GM23338 (cell line): ENCODE data around the gene RAB11FIP3. TPM values are rescaled to one million over a fixed set of nuclear protein-coding genes. Genes with fewer than 3 reads are reported as not detected.

Source experiments
- ATAC-seq: fragments of 200-7000 bp; cut with Tn5 transposase; 3 replicates; pipeline ENCODE4 v1.9.1; 2020
- DNase-seq: peaks from one replicate; pipeline ENCODE4 v3.0.0-alpha.2; 2015; ENCODE audit warnings: low spot score
- H2AFZ ChIP-seq: fragments of 200-600 bp; sonication (generic); 2 replicates; pipeline ENCODE4 v1.8.0; 2016; ENCODE audit warnings: antibody characterized with exemption, mild to moderate bottlenecking, moderate library complexity
- H3F3A ChIP-seq: fragments of 200-600 bp; sonication (generic); replicated peaks from 2 replicates; pipeline ENCODE4 v1.8.0; 2017; ENCODE audit warnings: antibody characterized with exemption, mixed run types, low read depth
- H3K27ac ChIP-seq: fragments of 200-600 bp; sonication (generic); 2 replicates; pipeline ENCODE4 v1.6.1; 2016; ENCODE audit warnings: low read depth
- H3K27me3 ChIP-seq: fragments of 200-600 bp; sonication (generic); 2 replicates; pipeline ENCODE4 v1.8.0; 2016; ENCODE audit warnings: mild to moderate bottlenecking, mixed run types, moderate library complexity; ENCODE audit not compliant: insufficient read depth
- H3K36me3 ChIP-seq: fragments of 200-600 bp; sonication (generic); 2 replicates; pipeline ENCODE4 v1.8.0; 2016; ENCODE audit warnings: mild to moderate bottlenecking; ENCODE audit not compliant: insufficient read depth
- H3K4me1 ChIP-seq: fragments of 200-600 bp; sonication (generic); 2 replicates; pipeline ENCODE4 v1.8.0; 2016; ENCODE audit warnings: mild to moderate bottlenecking, moderate library complexity; ENCODE audit not compliant: insufficient read depth
- H3K4me2 ChIP-seq: fragments of 200-600 bp; sonication (generic); 2 replicates; pipeline ENCODE4 v1.7.1; 2017; ENCODE audit warnings: mixed run types
- H3K4me3 ChIP-seq: fragments of 200-600 bp; sonication (generic); 2 replicates; pipeline ENCODE4 v1.6.1; 2016; ENCODE audit warnings: mixed run types
- H3K79me2 ChIP-seq: fragments of 200-600 bp; sonication (generic); replicated peaks from 2 replicates; pipeline ENCODE4 v1.8.0; 2017; ENCODE audit warnings: mild to moderate bottlenecking; ENCODE audit not compliant: insufficient read depth
- H3K9me2 ChIP-seq: fragments of 200-600 bp; sonication (generic); 2 replicates; pipeline ENCODE4 v1.8.0; 2017; ENCODE audit not compliant: insufficient read depth
- H4K20me1 ChIP-seq: fragments of 200-600 bp; sonication (generic); replicated peaks from 2 replicates; pipeline ENCODE4 v1.8.0; 2017; ENCODE audit warnings: mild to moderate bottlenecking; ENCODE audit not compliant: insufficient read depth
- H3K27ac Mint-ChIP-seq: 2 replicates; pipeline ENCODE4 v1.8.0; 2020; ENCODE audit warnings: inconsistent platforms, mild to moderate bottlenecking, moderate library complexity, mixed read lengths
- H3K27me3 Mint-ChIP-seq: 3 replicates; pipeline ENCODE4 v1.8.0; 2022; ENCODE audit warnings: low read depth, mild to moderate bottlenecking, moderate library complexity, mixed read lengths, inconsistent platforms; ENCODE audit not compliant: insufficient read depth, poor library complexity
- H3K36me3 Mint-ChIP-seq: 3 replicates; pipeline ENCODE4 v1.8.0; 2021; ENCODE audit warnings: low read depth, mild to moderate bottlenecking, inconsistent platforms, moderate library complexity, mixed read lengths
- H3K4me1 Mint-ChIP-seq: 3 replicates; pipeline ENCODE4 v1.8.0; 2020; ENCODE audit warnings: mild to moderate bottlenecking, inconsistent platforms, mixed read lengths
- H3K4me3 Mint-ChIP-seq: 3 replicates; pipeline ENCODE4 v1.8.0; 2021; ENCODE audit warnings: moderate library complexity, mild to moderate bottlenecking, inconsistent platforms, mixed read lengths
- H3K9me3 Mint-ChIP-seq: 3 replicates; pipeline ENCODE4 v1.8.0; 2020; ENCODE audit warnings: moderate library complexity, mild to moderate bottlenecking, inconsistent platforms, mixed read lengths
- CREB1 ChIP-seq: fragments of 250-450 bp; sonication (Bioruptor Pico); IDR thresholded peaks from 2 replicates; pipeline ENCODE4 v1.5.0; 2020; ENCODE audit warnings: low read depth, mild to moderate bottlenecking, moderate library complexity
- polyA plus RNA-seq: library from polyadenylated mRNA; unstranded; fragments of >200 nt; fragmentation: Nextera tagmentation; extraction: Ambion mirVana; gene quantifications from 2 replicates; pipeline ENCODE4 v1.2.1, GENCODE V29; 2016
- total RNA-seq: library from RNA; depleted of rRNA; stranded (reverse); fragments of >200 nt; shearing (Covaris generic); gene quantifications from 2 replicates; pipeline ENCODE4 v1.2.3, GENCODE V29; 2014
- TF ChIP-seq, protein P1 (sequence below): fragments of 250-450 bp; sonication (Bioruptor Pico); IDR thresholded peaks from 2 replicates; pipeline ENCODE4 v1.5.0; 2020; ENCODE audit warnings: mild to moderate bottlenecking, moderate library complexity

Gene RAB11FIP3
- total and polyA plus RNA-seq, 2 experiments from 2014 or later, result 3.2 to 29.2 TPM

DNA sequence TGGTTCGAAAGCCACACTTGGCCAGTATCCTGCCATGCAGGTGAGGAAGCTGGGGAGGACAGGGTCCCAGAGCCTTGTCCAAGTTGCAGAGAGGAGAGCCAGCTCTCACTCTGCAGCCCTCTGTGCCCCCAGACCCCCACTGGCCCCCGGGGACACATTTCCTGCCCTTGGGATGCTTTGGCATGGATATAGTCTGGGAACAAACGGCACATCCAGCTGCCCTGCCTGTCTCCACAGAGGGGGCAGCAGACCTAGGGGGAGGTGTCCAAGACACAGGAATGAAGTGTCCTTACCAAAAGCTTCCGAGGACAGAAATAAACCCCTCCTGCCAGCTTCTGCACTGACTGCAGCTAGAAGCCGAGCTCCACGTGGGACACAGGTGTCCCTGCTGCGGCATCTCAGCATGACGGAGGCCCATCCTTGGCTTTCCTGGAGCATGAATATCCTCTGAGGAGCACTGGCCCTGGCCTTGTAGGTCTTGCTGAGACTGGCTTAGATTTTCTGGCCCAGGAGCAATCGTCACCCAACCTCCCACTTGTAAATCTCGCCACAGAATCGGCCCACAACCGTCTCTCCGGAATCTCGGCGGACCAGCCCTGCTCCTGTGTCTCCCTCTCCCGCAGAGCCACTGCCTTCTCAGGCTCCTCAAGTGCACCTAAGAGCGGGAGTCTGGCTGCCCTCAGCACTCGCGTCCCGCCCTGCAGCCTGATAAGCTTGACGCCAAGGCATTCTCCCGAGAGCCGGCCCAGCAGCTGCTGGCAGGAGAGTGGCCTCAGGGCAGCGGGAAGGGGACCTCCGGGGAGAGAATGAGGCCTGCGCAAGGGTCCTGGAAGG lies 100.9 kb downstream of the RAB11FIP3 start:
- H2AFZ ChIP-seq, result no peak overlapping the region
- Mint-ChIP-seq H3K27me3 (peaks cover 13% of the 10 kb centered on the region), H3K36me3 (peaks cover 5% of the 10 kb centered on the region; the same call in 2 of the 3 replicates), H3K9me3 (no peaks in the 10 kb centered on the region; the same call in 2 of the 3 replicates), H3K27ac (peak overlapping the region; percentile 47; the same call in 1 of the 2 replicates), H3K4me3 (peak overlapping the region; percentile 86), H3K4me1 (peaks cover 22% of the 10 kb centered on the region)
- H3K36me3 ChIP-seq, result no peaks in the 10 kb centered on the region
- H3K27me3 ChIP-seq, result no peaks in the 10 kb centered on the region
- peak overlapping the region; percentile 97 for H3K4me2 ChIP-seq
- peak overlapping the region; percentile 90 for H3K4me3 ChIP-seq
- DNase-seq, result peak; percentile 76
- H3K27ac ChIP-seq, result peak overlapping the region; percentile 55; the same call in 1 of the 2 replicates
- no peaks in the 10 kb centered on the region for H3K9me2 ChIP-seq
- H3K4me1 ChIP-seq, result peaks cover 6% of the 10 kb centered on the region; the same call in 1 of the 2 replicates
- peaks cover 39% of the 10 kb centered on the region for H3K79me2 ChIP-seq
- H4K20me1 ChIP-seq, result peaks cover 22% of the 10 kb centered on the region
- peak; percentile 35 for ATAC-seq
- TF ChIP-seq, protein P1, sequence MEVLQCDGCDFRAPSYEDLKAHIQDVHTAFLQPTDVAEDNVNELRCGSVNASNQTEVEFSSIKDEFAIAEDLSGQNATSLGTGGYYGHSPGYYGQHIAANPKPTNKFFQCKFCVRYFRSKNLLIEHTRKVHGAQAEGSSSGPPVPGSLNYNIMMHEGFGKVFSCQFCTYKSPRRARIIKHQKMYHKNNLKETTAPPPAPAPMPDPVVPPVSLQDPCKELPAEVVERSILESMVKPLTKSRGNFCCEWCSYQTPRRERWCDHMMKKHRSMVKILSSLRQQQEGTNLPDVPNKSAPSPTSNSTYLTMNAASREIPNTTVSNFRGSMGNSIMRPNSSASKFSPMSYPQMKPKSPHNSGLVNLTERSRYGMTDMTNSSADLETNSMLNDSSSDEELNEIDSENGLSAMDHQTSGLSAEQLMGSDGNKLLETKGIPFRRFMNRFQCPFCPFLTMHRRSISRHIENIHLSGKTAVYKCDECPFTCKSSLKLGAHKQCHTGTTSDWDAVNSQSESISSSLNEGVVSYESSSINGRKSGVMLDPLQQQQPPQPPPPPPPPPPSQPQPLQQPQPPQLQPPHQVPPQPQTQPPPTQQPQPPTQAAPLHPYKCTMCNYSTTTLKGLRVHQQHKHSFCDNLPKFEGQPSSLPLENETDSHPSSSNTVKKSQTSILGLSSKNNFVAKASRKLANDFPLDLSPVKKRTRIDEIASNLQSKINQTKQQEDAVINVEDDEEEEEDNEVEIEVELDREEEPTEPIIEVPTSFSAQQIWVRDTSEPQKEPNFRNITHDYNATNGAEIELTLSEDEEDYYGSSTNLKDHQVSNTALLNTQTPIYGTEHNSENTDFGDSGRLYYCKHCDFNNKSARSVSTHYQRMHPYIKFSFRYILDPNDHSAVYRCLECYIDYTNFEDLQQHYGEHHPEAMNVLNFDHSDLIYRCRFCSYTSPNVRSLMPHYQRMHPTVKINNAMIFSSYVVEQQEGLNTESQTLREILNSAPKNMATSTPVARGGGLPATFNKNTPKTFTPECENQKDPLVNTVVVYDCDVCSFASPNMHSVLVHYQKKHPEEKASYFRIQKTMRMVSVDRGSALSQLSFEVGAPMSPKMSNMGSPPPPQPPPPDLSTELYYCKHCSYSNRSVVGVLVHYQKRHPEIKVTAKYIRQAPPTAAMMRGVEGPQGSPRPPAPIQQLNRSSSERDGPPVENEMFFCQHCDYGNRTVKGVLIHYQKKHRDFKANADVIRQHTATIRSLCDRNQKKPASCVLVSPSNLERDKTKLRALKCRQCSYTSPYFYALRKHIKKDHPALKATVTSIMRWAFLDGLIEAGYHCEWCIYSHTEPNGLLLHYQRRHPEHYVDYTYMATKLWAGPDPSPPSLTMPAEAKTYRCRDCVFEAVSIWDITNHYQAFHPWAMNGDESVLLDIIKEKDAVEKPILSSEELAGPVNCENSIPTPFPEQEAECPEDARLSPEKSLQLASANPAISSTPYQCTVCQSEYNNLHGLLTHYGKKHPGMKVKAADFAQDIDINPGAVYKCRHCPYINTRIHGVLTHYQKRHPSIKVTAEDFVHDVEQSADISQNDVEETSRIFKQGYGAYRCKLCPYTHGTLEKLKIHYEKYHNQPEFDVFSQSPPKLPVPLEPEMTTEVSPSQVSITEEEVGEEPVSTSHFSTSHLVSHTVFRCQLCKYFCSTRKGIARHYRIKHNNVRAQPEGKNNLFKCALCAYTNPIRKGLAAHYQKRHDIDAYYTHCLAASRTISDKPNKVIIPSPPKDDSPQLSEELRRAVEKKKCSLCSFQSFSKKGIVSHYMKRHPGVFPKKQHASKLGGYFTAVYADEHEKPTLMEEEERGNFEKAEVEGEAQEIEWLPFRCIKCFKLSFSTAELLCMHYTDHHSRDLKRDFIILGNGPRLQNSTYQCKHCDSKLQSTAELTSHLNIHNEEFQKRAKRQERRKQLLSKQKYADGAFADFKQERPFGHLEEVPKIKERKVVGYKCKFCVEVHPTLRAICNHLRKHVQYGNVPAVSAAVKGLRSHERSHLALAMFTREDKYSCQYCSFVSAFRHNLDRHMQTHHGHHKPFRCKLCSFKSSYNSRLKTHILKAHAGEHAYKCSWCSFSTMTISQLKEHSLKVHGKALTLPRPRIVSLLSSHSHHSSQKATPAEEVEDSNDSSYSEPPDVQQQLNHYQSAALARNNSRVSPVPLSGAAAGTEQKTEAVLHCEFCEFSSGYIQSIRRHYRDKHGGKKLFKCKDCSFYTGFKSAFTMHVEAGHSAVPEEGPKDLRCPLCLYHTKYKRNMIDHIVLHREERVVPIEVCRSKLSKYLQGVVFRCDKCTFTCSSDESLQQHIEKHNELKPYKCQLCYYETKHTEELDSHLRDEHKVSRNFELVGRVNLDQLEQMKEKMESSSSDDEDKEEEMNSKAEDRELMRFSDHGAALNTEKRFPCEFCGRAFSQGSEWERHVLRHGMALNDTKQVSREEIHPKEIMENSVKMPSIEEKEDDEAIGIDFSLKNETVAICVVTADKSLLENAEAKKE (CRISPR knock-in tag), result no peak
- no peak for TF ChIP-seq CREB1 (CRISPR knock-in tag)
- 0 out of 2 replicates have a peak, but pooled peaks cover 8% of the 10 kb centered on the region for H3F3A ChIP-seq
